ENCODE measurements around the gene ITGB5. TPM values are rescaled to one million over a fixed set of nuclear protein-coding genes. Genes with fewer than 3 reads are reported as not detected.

ITGB5 gene
- total and polyA plus RNA-seq, 2 donors (not counting 1 experiment from before 2014, with no cell fraction given), result 99.7 to 196 TPM

DNA sequence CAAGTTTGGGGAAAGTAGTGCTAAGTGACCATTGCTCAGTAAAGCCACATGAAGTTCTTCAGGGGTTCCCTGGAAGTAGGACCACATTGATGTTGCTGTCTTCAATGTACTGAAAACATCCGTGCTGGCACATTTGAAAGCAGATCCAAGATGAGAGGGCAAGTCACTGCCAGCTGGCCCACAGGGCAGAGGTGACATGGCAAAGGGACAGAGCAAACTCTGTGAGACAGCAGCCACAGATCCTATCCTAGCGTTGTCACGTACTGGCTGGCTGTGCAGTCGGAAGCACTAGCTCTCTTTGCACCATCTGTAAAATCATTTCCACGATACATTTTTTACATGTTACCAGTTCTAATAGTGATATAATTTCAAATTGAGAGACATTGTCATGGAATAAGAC lies 33.6 kb upstream of the ITGB5 start:
- Histone ChIP-seq H3K9me3 (ENCODE audit: control insufficient read depth, insufficient read depth, low read depth, low read length) (no peaks in the 10 kb centered on the region), H3K9ac (ENCODE audit: insufficient read depth, low read length) (no peak overlapping the region), H3K27me3 (ENCODE audit: control insufficient read depth, insufficient read depth, low read length) (no peaks in the 10 kb centered on the region), H3K4me1 (ENCODE audit: control insufficient read depth, extremely low read depth, insufficient read depth, low read length) (no peaks in the 10 kb centered on the region), H2AFZ (ENCODE audit: low read length) (no peak overlapping the region), H3K27ac (ENCODE audit: insufficient read depth, low read length) (no peak overlapping the region), H3K4me3 (replicated peaks in 1 of 4; ENCODE audit: control extremely low read depth in 1 of 4, insufficient read depth in 1 of 4, low read depth in 3 of 4, low read length in 4 of 4) (no peak overlapping the region), H3K4me2 (ENCODE audit: extremely low read depth, insufficient read depth, low read length) (no peak overlapping the region), H3K36me3 (ENCODE audit: control insufficient read depth, insufficient read depth, low read length) (no peaks in the 10 kb centered on the region), H3K79me2 (ENCODE audit: control insufficient read depth, insufficient read depth, low read length) (no peaks in the 10 kb centered on the region), H4K20me1 (ENCODE audit: control insufficient read depth, extremely low read depth, insufficient read depth, low read length) (peaks cover 2% of the 10 kb centered on the region)
- no peak for DNase-seq (ENCODE audit: low read depth in 2 of 2)
- TF ChIP-seq, protein P1, sequence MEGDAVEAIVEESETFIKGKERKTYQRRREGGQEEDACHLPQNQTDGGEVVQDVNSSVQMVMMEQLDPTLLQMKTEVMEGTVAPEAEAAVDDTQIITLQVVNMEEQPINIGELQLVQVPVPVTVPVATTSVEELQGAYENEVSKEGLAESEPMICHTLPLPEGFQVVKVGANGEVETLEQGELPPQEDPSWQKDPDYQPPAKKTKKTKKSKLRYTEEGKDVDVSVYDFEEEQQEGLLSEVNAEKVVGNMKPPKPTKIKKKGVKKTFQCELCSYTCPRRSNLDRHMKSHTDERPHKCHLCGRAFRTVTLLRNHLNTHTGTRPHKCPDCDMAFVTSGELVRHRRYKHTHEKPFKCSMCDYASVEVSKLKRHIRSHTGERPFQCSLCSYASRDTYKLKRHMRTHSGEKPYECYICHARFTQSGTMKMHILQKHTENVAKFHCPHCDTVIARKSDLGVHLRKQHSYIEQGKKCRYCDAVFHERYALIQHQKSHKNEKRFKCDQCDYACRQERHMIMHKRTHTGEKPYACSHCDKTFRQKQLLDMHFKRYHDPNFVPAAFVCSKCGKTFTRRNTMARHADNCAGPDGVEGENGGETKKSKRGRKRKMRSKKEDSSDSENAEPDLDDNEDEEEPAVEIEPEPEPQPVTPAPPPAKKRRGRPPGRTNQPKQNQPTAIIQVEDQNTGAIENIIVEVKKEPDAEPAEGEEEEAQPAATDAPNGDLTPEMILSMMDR (conservative IDR thresholded peaks at IDR 0.05 in 1 of 2, IDR thresholded peaks at IDR 0.05 in 1 of 2; ENCODE audit: low read depth in 1 of 2, low read length in 2 of 2), result no peak
- no peak for TF ChIP-seq EZH2 (IDR thresholded peaks at IDR 0.05; ENCODE audit: low read length, missing control alignments)

DNA sequence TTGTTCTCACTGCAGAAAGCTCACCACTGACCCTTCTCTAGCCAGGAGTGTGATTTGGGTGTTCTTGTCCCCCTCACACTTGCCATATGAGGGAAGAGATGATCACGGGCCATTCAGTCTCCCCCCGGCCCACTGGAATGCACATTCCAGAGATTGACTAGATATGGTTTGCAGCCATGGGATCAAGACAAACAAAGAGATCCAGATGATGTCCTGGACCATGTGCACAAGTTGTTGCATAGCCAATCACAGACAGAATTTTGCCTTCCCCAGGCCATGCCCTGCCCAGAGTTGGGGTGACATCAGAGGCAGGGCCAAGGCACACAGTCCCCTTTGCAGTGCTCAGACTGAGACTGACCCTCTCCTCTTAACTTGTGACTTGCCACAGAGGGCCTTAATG lies 32.6 kb upstream of the ITGB5 start:
- no peaks in the 10 kb centered on the region for H3K27me3 ChIP-seq (ENCODE audit: control insufficient read depth, insufficient read depth, low read length)
- no peaks in the 10 kb centered on the region for H3K4me1 ChIP-seq (ENCODE audit: control insufficient read depth, extremely low read depth, insufficient read depth, low read length)
- peak in 1 of 2 donors; percentile 35 for DNase-seq (ENCODE audit: low read depth in 2 of 2)
- H3K4me3 ChIP-seq (replicated peaks in 1 of 4; ENCODE audit: control extremely low read depth in 1 of 4, insufficient read depth in 1 of 4, low read depth in 3 of 4, low read length in 4 of 4), result no peak overlapping the region
- no peaks in the 10 kb centered on the region for H3K79me2 ChIP-seq (ENCODE audit: control insufficient read depth, insufficient read depth, low read length)
- H3K36me3 ChIP-seq (ENCODE audit: control insufficient read depth, insufficient read depth, low read length), result no peaks in the 10 kb centered on the region
- H3K27ac ChIP-seq (ENCODE audit: insufficient read depth, low read length), result no peak overlapping the region
- H3K9ac ChIP-seq (ENCODE audit: insufficient read depth, low read length), result no peak overlapping the region
- TF ChIP-seq EZH2 (IDR thresholded peaks at IDR 0.05; ENCODE audit: low read length, missing control alignments), result no peak
- TF ChIP-seq, protein P1 (conservative IDR thresholded peaks at IDR 0.05 in 1 of 2, IDR thresholded peaks at IDR 0.05 in 1 of 2; ENCODE audit: low read depth in 1 of 2, low read length in 2 of 2), result no peak
- H2AFZ ChIP-seq (ENCODE audit: low read length), result no peak overlapping the region
- peaks cover 2% of the 10 kb centered on the region for H4K20me1 ChIP-seq (ENCODE audit: control insufficient read depth, extremely low read depth, insufficient read depth, low read length)
- H3K4me2 ChIP-seq (ENCODE audit: extremely low read depth, insufficient read depth, low read length), result no peak overlapping the region
- H3K9me3 ChIP-seq (ENCODE audit: control insufficient read depth, insufficient read depth, low read depth, low read length), result no peaks in the 10 kb centered on the region

DNA sequence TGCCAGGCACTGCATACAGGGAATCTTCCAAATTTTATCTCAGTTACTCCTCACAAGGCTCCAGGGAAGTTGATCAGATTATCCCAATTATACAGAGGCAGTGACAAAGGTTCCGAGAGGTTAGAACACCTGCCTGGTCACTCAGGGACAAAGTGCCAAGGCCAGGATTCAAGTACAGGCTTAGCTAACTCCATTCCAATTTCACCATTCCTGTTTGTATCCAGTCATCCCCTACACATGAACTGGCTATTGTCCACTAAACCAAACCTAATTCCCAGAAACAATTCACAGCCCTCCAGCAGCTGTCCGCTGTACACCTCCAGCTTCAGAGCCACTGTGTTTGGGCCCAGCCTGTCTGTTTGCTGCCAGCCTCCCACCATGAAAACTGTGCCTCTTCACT lies 31.4 kb upstream of the ITGB5 start:
- Histone ChIP-seq H3K27me3 (ENCODE audit: control insufficient read depth, insufficient read depth, low read length) (no peaks in the 10 kb centered on the region), H4K20me1 (ENCODE audit: control insufficient read depth, extremely low read depth, insufficient read depth, low read length) (peaks cover 2% of the 10 kb centered on the region), H3K27ac (ENCODE audit: insufficient read depth, low read length) (no peak overlapping the region), H3K9ac (ENCODE audit: insufficient read depth, low read length) (no peak overlapping the region), H3K79me2 (ENCODE audit: control insufficient read depth, insufficient read depth, low read length) (no peaks in the 10 kb centered on the region), H3K4me3 (replicated peaks in 1 of 4; ENCODE audit: control extremely low read depth in 1 of 4, insufficient read depth in 1 of 4, low read depth in 3 of 4, low read length in 4 of 4) (no peak overlapping the region), H3K4me2 (ENCODE audit: extremely low read depth, insufficient read depth, low read length) (no peak overlapping the region), H3K36me3 (ENCODE audit: control insufficient read depth, insufficient read depth, low read length) (no peaks in the 10 kb centered on the region), H3K9me3 (ENCODE audit: control insufficient read depth, insufficient read depth, low read depth, low read length) (no peaks in the 10 kb centered on the region), H2AFZ (ENCODE audit: low read length) (no peak overlapping the region), H3K4me1 (ENCODE audit: control insufficient read depth, extremely low read depth, insufficient read depth, low read length) (no peaks in the 10 kb centered on the region)
- no peak for DNase-seq (ENCODE audit: low read depth in 2 of 2)
- TF ChIP-seq, protein P1 (conservative IDR thresholded peaks at IDR 0.05 in 1 of 2, IDR thresholded peaks at IDR 0.05 in 1 of 2; ENCODE audit: low read depth in 1 of 2, low read length in 2 of 2), result no peak
- no peak for TF ChIP-seq EZH2 (IDR thresholded peaks at IDR 0.05; ENCODE audit: low read length, missing control alignments)

Measured in fibroblast of lung (primary cell).